NCI-H1417 treated with DMSO at 0.1 percent for 48 hours (cell line): Measurements from ENCODE around the gene DEAF1.
A peak's percentile ranks its signal among the peaks of the same experiment; 100 is the strongest.
"Not testable (repeated sequence)": the region's sequence is repeated elsewhere in the genome, so short reads cannot be mapped to it uniquely, and the experiment has no call there.

Experiments
- DNase-seq: peaks from one replicate; lab custom pipeline; 2025; lab: John Stamatoyannopoulos, UW

Gene DEAF1

GRCh38 chr11:694563-695287 lies at the start of gene DEAF1:
TSS of gene DEAF1 (minus strand) at chr11:695222. CDS start at chr11:695047, 175 bp downstream.
- peak; percentile 72 for DNase-seq

GRCh38 chr11:742571-743201 lies 47.7 kb upstream of the DEAF1 start:
- DNase-seq, result no peak

DNA sequence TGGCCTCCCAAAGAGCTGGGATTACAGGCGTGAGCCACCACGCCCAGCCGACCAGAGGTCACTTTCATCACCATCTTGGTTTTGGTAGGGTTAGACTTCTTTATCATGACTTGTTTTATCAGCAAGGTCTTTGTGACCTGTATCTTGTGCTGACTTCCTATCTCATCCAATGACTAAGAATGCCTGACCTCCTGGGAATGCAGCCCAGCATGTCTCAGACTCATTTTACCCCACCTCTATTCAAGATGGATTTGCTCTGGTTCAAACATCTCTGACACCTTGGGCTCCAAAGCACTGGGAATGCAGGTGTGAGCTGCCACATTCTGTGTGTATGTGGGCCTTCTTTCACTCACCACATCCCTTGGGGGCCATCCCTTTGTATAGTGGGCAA lies 47.1 kb upstream of the DEAF1 start:
- no peak for DNase-seq

DNA sequence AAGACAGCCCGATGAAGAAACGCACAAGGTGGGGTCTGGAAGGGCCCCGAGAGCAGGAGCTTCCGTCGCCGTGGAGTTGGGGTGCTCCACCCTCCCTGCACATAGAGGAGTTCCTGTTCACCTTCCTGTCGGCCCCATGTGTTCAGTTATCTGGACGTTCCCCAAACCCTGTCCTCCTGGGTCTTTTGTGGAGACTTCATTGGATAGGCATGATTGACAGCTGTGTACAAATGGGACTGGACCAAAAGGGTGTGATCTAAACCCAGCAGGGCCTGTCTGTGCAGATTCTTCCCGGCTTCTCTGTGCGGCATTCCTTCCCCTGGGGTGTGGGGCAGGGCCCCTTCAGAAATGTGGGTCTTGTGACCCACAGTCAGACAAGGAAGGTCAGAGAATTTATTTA lies 42.9 kb upstream of the DEAF1 start:
- DNase-seq, result not testable (repeated sequence)

GRCh38 chr11:737366-737765 lies 42.3 kb upstream of the DEAF1 start:
- DNase-seq, result no peak

- DNase-seq, result not testable (repeated sequence)
These were observed 39.5 kb upstream of the DEAF1 start for GRCh38 chr11:734541-734940.

DNA sequence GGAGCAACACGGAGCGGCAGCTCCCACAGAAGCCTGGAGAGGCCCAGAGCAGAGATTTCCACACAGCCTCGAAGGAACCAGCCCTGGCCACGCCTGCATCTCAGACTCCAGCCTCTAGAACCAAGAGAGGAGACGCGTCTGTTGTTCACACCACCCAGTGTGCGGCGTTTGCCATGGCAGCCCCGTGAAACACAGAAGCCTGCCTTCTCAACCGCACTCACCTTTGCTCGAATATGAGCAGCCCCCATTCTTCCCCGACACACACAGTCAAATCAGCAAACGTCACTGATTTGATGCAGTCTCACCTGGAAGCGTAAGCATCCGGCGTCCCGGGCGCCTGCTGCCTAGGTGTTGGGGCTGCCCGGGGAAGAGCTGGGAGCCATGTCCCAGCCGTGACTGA lies 38.0 kb upstream of the DEAF1 start:
- no peak for DNase-seq

DNA sequence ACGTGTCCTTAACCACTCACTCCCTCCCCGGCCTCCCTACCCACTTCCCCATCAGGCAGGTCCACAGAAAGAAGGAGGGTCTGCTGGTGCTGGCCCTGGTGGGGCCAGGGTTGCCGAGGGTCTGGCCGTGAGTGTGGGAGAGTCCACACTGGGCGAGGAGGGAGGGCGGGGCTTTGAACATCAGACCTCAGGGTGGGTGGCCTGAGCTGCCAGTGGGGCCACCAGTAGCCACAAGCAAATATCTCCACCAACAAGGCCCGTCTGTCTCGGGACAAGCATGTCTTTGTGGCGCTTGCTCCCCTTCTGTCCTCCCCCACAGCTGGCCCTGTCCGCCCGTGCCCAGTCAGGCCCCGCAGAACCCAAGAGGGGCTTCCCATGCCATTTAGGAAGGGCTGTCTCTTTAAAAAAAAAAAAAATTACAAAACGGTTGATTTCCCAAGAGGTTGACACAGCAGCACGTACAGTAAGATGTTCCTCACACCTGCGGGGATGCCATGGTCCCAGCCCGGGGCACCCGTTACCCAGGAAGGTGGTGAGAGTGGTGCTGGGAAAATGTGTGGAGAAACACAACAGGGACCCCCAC lies 34.6 kb upstream of the DEAF1 start:
- no peak for DNase-seq

- no peak for DNase-seq
These were observed 34.0 kb upstream of the DEAF1 start for GRCh38 chr11:728901-729491.

DNA sequence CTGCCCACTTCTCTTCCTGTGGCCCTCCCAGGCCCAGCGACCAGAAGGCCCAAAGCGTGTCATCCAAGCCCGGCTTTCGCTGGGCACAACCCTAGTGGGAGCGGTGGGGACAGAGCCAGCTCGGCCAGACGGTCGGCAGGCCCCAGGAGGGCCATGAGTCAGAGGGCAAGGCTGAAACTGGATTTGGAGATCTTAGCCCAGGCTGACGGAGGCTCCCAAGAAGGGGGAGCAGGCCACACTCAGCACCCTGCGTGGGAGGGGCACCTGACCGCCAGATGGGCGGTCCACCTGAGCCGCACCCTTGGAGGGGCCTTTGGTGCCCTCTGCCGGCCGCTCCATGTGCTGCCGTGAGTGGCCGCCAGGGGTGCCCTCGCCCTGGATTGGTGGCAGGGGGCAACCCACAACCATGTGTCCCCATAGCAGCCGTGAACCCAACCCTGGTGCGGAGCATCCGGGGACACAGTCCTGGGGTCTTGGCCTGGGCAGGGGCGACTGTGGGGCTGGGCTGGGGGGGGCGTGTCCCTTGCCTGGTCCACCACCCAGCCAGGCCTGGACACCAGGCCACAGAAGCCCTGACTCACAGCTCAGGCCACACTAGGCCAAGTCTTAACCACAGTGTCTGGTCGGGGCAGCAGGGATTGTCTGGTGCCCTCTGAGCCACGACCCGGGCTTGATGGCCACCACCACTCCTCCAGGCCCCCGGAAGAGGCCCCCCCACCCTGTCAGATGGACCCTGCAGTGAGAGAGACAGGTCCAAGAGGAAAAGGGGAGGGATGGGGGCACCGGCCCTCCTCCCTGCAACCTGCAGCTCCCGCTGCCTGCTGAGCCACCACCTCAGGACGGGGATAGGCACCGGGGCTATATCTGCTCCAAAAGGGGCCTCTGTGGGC lies 33.1 kb upstream of the DEAF1 start:
- DNase-seq, result no peak

- no peak for DNase-seq
These were observed 32.3 kb upstream of the DEAF1 start for GRCh38 chr11:727281-727701.

DNA sequence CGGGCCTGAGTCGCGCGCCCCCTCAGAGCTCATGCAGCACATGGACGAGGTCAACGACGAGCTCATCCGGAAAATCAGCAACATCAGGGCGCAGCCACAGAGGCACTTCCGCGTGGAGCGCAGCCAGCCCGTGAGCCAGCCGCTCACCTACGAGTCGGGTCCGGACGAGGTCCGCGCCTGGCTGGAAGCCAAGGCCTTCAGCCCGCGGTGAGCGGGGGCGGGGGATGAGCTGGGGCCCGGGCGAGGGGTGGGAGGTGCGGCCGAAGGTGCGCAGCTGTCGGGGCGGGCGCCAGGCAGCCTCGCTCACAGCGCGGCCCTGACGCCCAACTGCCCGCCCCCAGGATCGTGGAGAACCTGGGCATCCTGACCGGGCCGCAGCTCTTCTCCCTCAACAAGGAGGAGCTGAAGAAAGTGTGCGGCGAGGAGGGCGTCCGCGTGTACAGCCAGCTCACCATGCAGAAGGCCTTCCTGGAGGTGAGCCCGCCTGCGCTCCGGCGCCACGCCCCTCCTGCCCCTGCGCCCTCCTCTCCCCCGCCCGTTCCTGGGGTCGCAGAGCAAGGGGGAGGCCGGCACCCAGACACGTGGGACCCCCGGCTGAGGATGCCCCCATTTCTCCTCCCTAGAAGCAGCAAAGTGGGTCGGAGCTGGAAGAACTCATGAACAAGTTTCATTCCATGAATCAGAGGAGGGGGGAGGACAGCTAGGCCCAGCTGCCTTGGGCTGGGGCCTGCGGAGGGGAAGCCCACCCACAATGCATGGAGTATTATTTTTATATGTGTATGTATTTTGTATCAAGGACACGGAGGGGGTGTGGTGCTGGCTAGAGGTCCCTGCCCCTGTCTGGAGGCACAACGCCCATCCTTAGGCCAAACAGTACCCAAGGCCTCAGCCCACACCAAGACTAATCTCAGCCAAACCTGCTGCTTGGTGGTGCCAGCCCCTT lies 31.5 kb upstream of the DEAF1 start:
- no peak for DNase-seq

- DNase-seq, result no peak
These were observed 30.7 kb upstream of the DEAF1 start for GRCh38 chr11:725624-726202.

GRCh38 chr11:724778-725386 lies 29.9 kb upstream of the DEAF1 start:
- DNase-seq, result no peak

- DNase-seq, result no peak
These were observed 29.2 kb upstream of the DEAF1 start for GRCh38 chr11:724049-724777.

GRCh38 chr11:723120-723883 lies 28.3 kb upstream of the DEAF1 start:
- DNase-seq, result no peak

DNA sequence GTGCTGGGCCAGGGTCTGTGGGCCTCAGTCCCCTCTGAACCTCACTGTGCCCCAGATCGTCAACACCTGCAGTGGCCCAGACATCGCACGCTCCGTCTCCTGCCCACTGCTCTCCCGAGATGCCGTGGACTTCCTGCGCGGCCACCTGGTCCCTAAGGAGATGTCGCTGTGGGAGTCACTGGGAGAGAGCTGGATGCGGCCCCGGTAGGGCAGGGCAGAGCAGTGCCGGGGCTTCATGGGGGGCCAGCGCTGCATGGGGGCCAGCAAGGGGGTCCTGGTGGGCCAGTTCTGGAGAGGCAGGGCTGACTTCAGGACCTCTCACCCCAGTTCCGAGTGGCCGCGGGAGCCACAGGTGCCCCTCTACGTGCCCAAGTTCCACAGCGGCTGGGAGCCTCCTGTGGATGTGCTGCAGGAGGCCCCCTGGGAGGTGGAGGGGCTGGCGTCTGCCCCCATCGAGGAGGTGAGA lies 27.4 kb upstream of the DEAF1 start:
- no peak for DNase-seq

GRCh38 chr11:721741-722345 lies 26.8 kb upstream of the DEAF1 start:
- no peak for DNase-seq
